MCF 10A (cell line): ENCODE measurements around the gene PHLPP1. TPM values are rescaled to one million over a fixed set of nuclear protein-coding genes. Genes with fewer than 3 reads are reported as not detected.

Experiments
- BruUV-seq: library from RNA; stranded (reverse); fragments of 400-500 nt; replicated peaks from 2 replicates; lab custom pipeline; 2021; lab: Mats Ljungman, UMichigan
- CTCF ChIA-PET: fragments of 300-600 bp; sonication (Branson Sonifier 250); formaldehyde crosslinking; extraction: SDS; loops from one replicate; lab custom pipeline; 2021; ENCODE audit warnings: antibody characterized with exemption, inconsistent platforms; lab: Yijun Ruan, JAX
- POLR2A ChIA-PET: fragments of 300-600, 350-650 bp; sonication (Branson Sonifier 250); formaldehyde crosslinking; extraction: SDS; loops from one replicate; lab custom pipeline; 2020; ENCODE audit warnings: antibody characterized with exemption, inconsistent platforms; lab: Yijun Ruan, JAX
- DNase-seq: peaks from one replicate; pipeline ENCODE4 v3.0.0-alpha.2; 2018; ENCODE audit not compliant: unreplicated experiment
- H3K27ac Mint-ChIP-seq: one replicate; pipeline ENCODE4 v1.8.0; 2022; ENCODE audit warnings: mild to moderate bottlenecking, low read depth, mixed read lengths; ENCODE audit not compliant: unreplicated experiment
- H3K27me3 Mint-ChIP-seq: one replicate; pipeline ENCODE4 v1.8.0; 2022; ENCODE audit warnings: mixed read lengths; ENCODE audit not compliant: insufficient read depth, unreplicated experiment
- H3K36me3 Mint-ChIP-seq: one replicate; pipeline ENCODE4 v1.8.0; 2022; ENCODE audit warnings: mild to moderate bottlenecking, moderate library complexity, mixed read lengths; ENCODE audit not compliant: insufficient read depth, unreplicated experiment
- H3K4me1 Mint-ChIP-seq: one replicate; pipeline ENCODE4 v1.8.0; 2022; ENCODE audit warnings: mixed read lengths; ENCODE audit not compliant: insufficient read depth, unreplicated experiment
- H3K4me3 Mint-ChIP-seq: one replicate; pipeline ENCODE4 v1.8.0; 2022; ENCODE audit warnings: mild to moderate bottlenecking, moderate library complexity, mixed read lengths; ENCODE audit not compliant: unreplicated experiment
- H3K9me3 Mint-ChIP-seq: one replicate; pipeline ENCODE4 v1.8.0; 2022; ENCODE audit warnings: mixed read lengths; ENCODE audit not compliant: unreplicated experiment
- CTCF ChIP-seq: fragments of 200-600 bp; IDR thresholded peaks from one replicate; pipeline ENCODE4 v1.8.0; 2022; ENCODE audit warnings: antibody characterized with exemption, mild to moderate bottlenecking; ENCODE audit not compliant: unreplicated experiment
- intact Hi-C: fragments of 100-400 bp; cut with micrococcal nuclease; formaldehyde crosslinking; loops from 2 replicates; pipeline ENCODE4 v1.14.1; 2022
- total RNA-seq: library from RNA; stranded (reverse); gene quantifications from 2 replicates; pipeline ENCODE4 v1.2.3, GENCODE V29; 2022

Gene PHLPP1
- total RNA-seq, 1 experiment from 2014 or later: 13.1 TPM

GRCh38 chr18:62957885-62958472 is 242.6 kb downstream of the PHLPP1 start:
- no peaks in the 10 kb centered on the region for H3K27me3 Mint-ChIP-seq
- no peak overlapping the region for H3K27ac Mint-ChIP-seq
- H3K9me3 Mint-ChIP-seq: no peaks in the 10 kb centered on the region
- no peaks in the 10 kb centered on the region for H3K4me1 Mint-ChIP-seq
- H3K36me3 Mint-ChIP-seq: peaks cover 5% of the 10 kb centered on the region
- CTCF ChIA-PET: interaction anchor here (0.6 to 4.4 kb wide), 20 partner anchors 8 to 641 kb away, joined by 3 to 31 read pairs (median 4); no protein-coding TSS in a partner anchor
- H3K4me3 Mint-ChIP-seq: no peak overlapping the region
- no TSS peak for BruUV-seq
- TF ChIP-seq CTCF: peak; percentile 49
- POLR2A ChIA-PET: interaction anchor here (0.5 to 0.9 kb wide), 4 partner anchors 93 to 408 kb away, joined by 3 to 5 read pairs (median 3); partner anchors contain the start of gene PHLPP1
- intact Hi-C loops: loop anchor here (1.0 kb wide), 2 partner anchors 243 to 372 kb away; partner anchors contain the start of gene PHLPP1
- DNase-seq: peak; percentile 63

GRCh38 chr18:62959481-62959880 is 244.1 kb downstream of the PHLPP1 start:
- no TSS peak for BruUV-seq

GRCh38 chr18:62963507-62963906 is 248.2 kb downstream of the PHLPP1 start:
- no peak for TF ChIP-seq CTCF
- POLR2A ChIA-PET: interaction anchor here (0.5 to 1.0 kb wide), 3 partner anchors 73 to 249 kb away, joined by 3 read pairs; no protein-coding TSS in a partner anchor
- peaks cover 20% of the 10 kb centered on the region for H3K36me3 Mint-ChIP-seq
- no TSS peak for BruUV-seq
- H3K9me3 Mint-ChIP-seq: no peaks in the 10 kb centered on the region
- no peak overlapping the region for H3K4me3 Mint-ChIP-seq
- intact Hi-C loops: no loop called here
- H3K4me1 Mint-ChIP-seq: no peaks in the 10 kb centered on the region
- H3K27ac Mint-ChIP-seq: no peak overlapping the region
- CTCF ChIA-PET: interaction anchor here (0.5 to 0.6 kb wide), 4 partner anchors 14 to 513 kb away, joined by 3 read pairs; no protein-coding TSS in a partner anchor
- H3K27me3 Mint-ChIP-seq: no peaks in the 10 kb centered on the region
- no peak for DNase-seq

More at GRCh38 chr18:62959481-62959880, 244.1 kb downstream of the PHLPP1 start:
- Mint-ChIP-seq H3K4me3 (no peak overlapping the region), H3K9me3 (no peaks in the 10 kb centered on the region), H3K36me3 (peaks cover 5% of the 10 kb centered on the region), H3K27me3 (no peaks in the 10 kb centered on the region), H3K27ac (no peak overlapping the region), H3K4me1 (no peaks in the 10 kb centered on the region)
- CTCF ChIA-PET: interaction anchor here (1.7 to 4.4 kb wide), 2 partner anchors 250 to 373 kb away, joined by 5 to 31 read pairs; no protein-coding TSS in a partner anchor
- intact Hi-C loops: no loop called here
- DNase-seq: no peak
- TF ChIP-seq CTCF: no peak
- POLR2A ChIA-PET: no interaction called here

GRCh38 chr18:62964432-62964831 is 249.1 kb downstream of the PHLPP1 start:
- DNase-seq: no peak
- no peaks in the 10 kb centered on the region for H3K9me3 Mint-ChIP-seq
- peaks cover 26% of the 10 kb centered on the region for H3K36me3 Mint-ChIP-seq
- H3K27me3 Mint-ChIP-seq: no peaks in the 10 kb centered on the region
- no TSS peak for BruUV-seq
- intact Hi-C loops: no loop called here
- ChIA-PET CTCF (interaction anchor here (0.5 kb wide), 1 partner anchor 1245 kb away, joined by 3 read pairs; no protein-coding TSS in a partner anchor), POLR2A (interaction anchor here (0.9 kb wide), 1 partner anchor 72 kb away, joined by 3 read pairs; no protein-coding TSS in a partner anchor)
- no peak overlapping the region for H3K27ac Mint-ChIP-seq
- no peak overlapping the region for H3K4me3 Mint-ChIP-seq
- no peak for TF ChIP-seq CTCF
- no peaks in the 10 kb centered on the region for H3K4me1 Mint-ChIP-seq
